K562 (cell line): ENCODE measurements around the gene BIN1. TPM values are rescaled to one million over a fixed set of nuclear protein-coding genes. Genes with fewer than 3 reads are reported as not detected.
A peak's percentile ranks its signal among the peaks of the same experiment; 100 is the strongest.

Experiments used
- ATAC-seq: fragments of 200-7000 bp; cut with Tn5 transposase; 3 replicates; pipeline ENCODE4 v1.9.1; 2020; ENCODE audit warnings: moderate library complexity
- BruUV-seq: library from RNA; stranded (reverse); fragments of 400-500 nt; replicated peaks from 2 replicates; lab custom pipeline; 2021; lab: Mats Ljungman, UMichigan
- CTCF ChIA-PET: fragments of 300-600 bp; formaldehyde crosslinking; extraction: SDS; loops from one replicate; lab custom pipeline; 2021; ENCODE audit warnings: low intra/inter-chr PET ratio; lab: Yijun Ruan, JAX
- POLR2A ChIA-PET: fragments of 300-600, 350-650 bp; sonication (Branson Sonifier 250); formaldehyde crosslinking; extraction: SDS; loops from one replicate; lab custom pipeline; 2021; ENCODE audit warnings: antibody characterized with exemption, inconsistent platforms; lab: Yijun Ruan, JAX
- DNase-seq, 4 experiments: peaks; one replicate each; pipeline versions ENCODE4 v3.0.0 to v3.0.0-alpha.2; 2011 to 2018; ENCODE audit warnings: low spot score in 3 of 4, mixed read lengths in 3 of 4; ENCODE audit errors: extremely low read depth in 1 of 4
- FAIRE-seq: peaks from 2 replicates; lab custom pipeline; 2011; peaks lifted over from hg19 to GRCh38; lab: Jason Lieb, UNC
- H2AFZ ChIP-seq: 2 replicates; pipeline ENCODE4 v1.6.0; 2011; ENCODE audit warnings: low read depth, low read length, control low read depth, inconsistent platforms
- H3K27ac ChIP-seq: fragments of 200-600 bp; 3 replicates; pipeline ENCODE4 v1.8.0; 2011; ENCODE audit warnings: low read depth, mild to moderate bottlenecking, control low read depth, inconsistent platforms, low read length, moderate library complexity, mixed read lengths; ENCODE audit errors: extremely low read depth
- H3K27me3 ChIP-seq, 2 experiments: fragments of 300-600 bp in 1 of 2; 2 replicates in 1 of 2; 3 replicates in 1 of 2; pipeline versions ENCODE4 v1.6.0 to v1.8.0; 2011; ENCODE audit warnings: inconsistent platforms in 2 of 2, low read length in 2 of 2, mild to moderate bottlenecking in 1 of 2, mixed read lengths in 1 of 2, moderate library complexity in 1 of 2; ENCODE audit not compliant: control insufficient read depth in 2 of 2, insufficient read depth in 2 of 2
- H3K36me3 ChIP-seq: fragments of 300-600 bp; 3 replicates; pipeline ENCODE4 v1.8.0; 2011; ENCODE audit warnings: mild to moderate bottlenecking, low read length, inconsistent platforms; ENCODE audit not compliant: control insufficient read depth, insufficient read depth
- H3K4me1 ChIP-seq, 2 experiments: fragments of 200-600 bp in 1 of 2; replicated peaks in 1 of 2; 2 replicates in 1 of 2; 3 replicates in 1 of 2; pipeline versions ENCODE4 v1.5.1 to v1.8.0; 2011; ENCODE audit warnings: inconsistent platforms in 2 of 2, low read length in 2 of 2, mild to moderate bottlenecking in 1 of 2, mixed read lengths in 1 of 2, moderate library complexity in 1 of 2; ENCODE audit not compliant: control insufficient read depth in 2 of 2, insufficient read depth in 2 of 2
- H3K4me2 ChIP-seq: 2 replicates; pipeline ENCODE4 v1.6.1; 2011; ENCODE audit warnings: low read length, control low read depth, inconsistent platforms, mixed read lengths; ENCODE audit not compliant: insufficient read depth
- H3K4me3 ChIP-seq: fragments of 200-600 bp; sonication (generic), shearing (Covaris generic); 2 replicates; pipeline ENCODE4 v1.5.1; 2016; ENCODE audit warnings: control low read depth, inconsistent platforms
- H3K79me2 ChIP-seq: fragments of 200-600 bp; 3 replicates; pipeline ENCODE4 v1.8.0; 2011; ENCODE audit warnings: low read length, inconsistent platforms; ENCODE audit not compliant: control insufficient read depth, insufficient read depth
- H3K9ac ChIP-seq, 2 experiments: 2 replicates each; pipeline versions ENCODE4 v1.6.0 to v1.6.1; 2011; ENCODE audit warnings: low read depth in 2 of 2, low read length in 2 of 2, control low read depth in 1 of 2, inconsistent platforms in 1 of 2, mild to moderate bottlenecking in 1 of 2, mixed read lengths in 1 of 2; ENCODE audit not compliant: insufficient read depth in 1 of 2
- H3K9me1 ChIP-seq: one replicate; pipeline ENCODE4 v1.6.0; 2011; ENCODE audit warnings: inconsistent platforms, mild to moderate bottlenecking, low read length, moderate library complexity; ENCODE audit not compliant: control insufficient read depth, insufficient read depth
- H3K9me3 ChIP-seq: replicated peaks from 2 replicates; pipeline ENCODE4 v1.5.1; 2011; ENCODE audit warnings: low read depth, low read length, inconsistent platforms; ENCODE audit not compliant: control insufficient read depth, insufficient read depth
- H4K20me1 ChIP-seq: replicated peaks from 2 replicates; pipeline ENCODE4 v1.6.1; 2011; ENCODE audit warnings: low read length, inconsistent platforms, mixed read lengths; ENCODE audit not compliant: control insufficient read depth, insufficient read depth
- DPF2 ChIP-seq: fragments of 450-650 bp; IDR thresholded peaks from 2 replicates; pipeline ENCODE4 v1.6.1; 2016
- ETV1 ChIP-seq: fragments of 450-650 bp; conservative IDR thresholded peaks from 2 replicates; pipeline ENCODE4 v1.6.1; 2016; ENCODE audit warnings: missing genetic modification characterization, control low read depth, low read depth, missing compliant biosample characterization
- ILK ChIP-seq: fragments of 450-650 bp; IDR thresholded peaks from 2 replicates; pipeline ENCODE4 v1.6.1; 2016; ENCODE audit warnings: missing genetic modification characterization, low read depth, mild to moderate bottlenecking, missing compliant biosample characterization, moderate library complexity, borderline replicate concordance
- NFE2L1 ChIP-seq: fragments of 450-650 bp; IDR thresholded peaks from 2 replicates; pipeline ENCODE4 v1.6.1; 2016; ENCODE audit warnings: missing genetic modification characterization, low read depth, mild to moderate bottlenecking, missing compliant biosample characterization, moderate library complexity, borderline replicate concordance
- PREB ChIP-seq: sonication (generic); formaldehyde crosslinking; IDR thresholded peaks from 2 replicates; pipeline ENCODE4 v1.8.1; 2023; ENCODE audit warnings: mild to moderate bottlenecking, missing genetic modification reagents
- SMAD3 ChIP-seq: fragments of 450-650 bp; formaldehyde crosslinking; conservative IDR thresholded peaks from 2 replicates; pipeline ENCODE4 v1.4.0; 2020; ENCODE audit warnings: mild to moderate bottlenecking
- STAT6 ChIP-seq: sonication (generic); formaldehyde crosslinking; IDR thresholded peaks from 2 replicates; pipeline ENCODE4 v1.8.1; 2023; ENCODE audit warnings: mild to moderate bottlenecking, missing genetic modification reagents
- TBL1XR1 ChIP-seq, 2 experiments: IDR thresholded peaks; 2 replicates each; pipeline ENCODE4 v1.6.1; 2012; ENCODE audit warnings: improper control_type of control experiment in 2 of 2, low read length in 2 of 2, mild to moderate bottlenecking in 1 of 2
- TCFL5 ChIP-seq: fragments of 250-450 bp; sonication (Bioruptor Pico); conservative IDR thresholded peaks from 2 replicates; pipeline ENCODE4 v1.6.1; 2021; ENCODE audit warnings: mild to moderate bottlenecking, moderate library complexity, matching md5 sums
- WHSC1 ChIP-seq: IDR thresholded peaks from one replicate; pipeline ENCODE4 v1.6.1; 2012; ENCODE audit warnings: low read length, control low read depth, inconsistent platforms
- ZNF253 ChIP-seq: fragments of 250-450 bp; sonication (Bioruptor Pico); conservative IDR thresholded peaks from 2 replicates; pipeline ENCODE4 v1.6.1; 2021; ENCODE audit warnings: mild to moderate bottlenecking
- WGBS: fragments of 100-300 bp; shearing (Covaris generic); methylation state at CpG from one replicate; pipeline ENCODE4 v1.1.6; 2016; ENCODE audit warnings: low coverage, mixed read lengths; ENCODE audit not compliant: insufficient coverage; ENCODE audit errors: missing lambda C conversion rate; 5-methylcytosine and 5-hydroxymethylcytosine counted together
- in situ Hi-C: fragments of 300-500 bp; cut with MboI; formaldehyde crosslinking; loops from 4 replicates; pipeline ENCODE4 v1.15.0; 2018; ENCODE audit warnings: inconsistent platforms, mixed read lengths
- intact Hi-C: fragments of 100-400 bp; cut with micrococcal nuclease; formaldehyde crosslinking; loops from 2 replicates; pipeline ENCODE4 v1.14.2; 2022
- polyA plus RNA-seq, 8 experiments: library from polyadenylated mRNA; depleted of rRNA in 4 of 8; stranded (reverse) in 5 of 8; unstranded in 3 of 8; fragments of >200 nt; fragmentation: Nextera tagmentation in 2 of 8; fragmentation: Illumina TruSeq in 1 of 8; extraction: Ambion mirVana in 2 of 8; extraction: Trizol in 1 of 8; gene quantifications; 2 replicates each; pipeline versions ENCODE4 v1.2.1 to v1.2.3, GENCODE V29; 2011 to 2014; ENCODE audit warnings: inconsistent platforms in 1 of 8, missing spikeins in 1 of 8
- total RNA-seq, 7 experiments: library from RNA; depleted of rRNA in 6 of 7; stranded (reverse); fragments of >200 nt in 6 of 7; fragmentation: Illumina TruSeq in 2 of 7; extraction: Trizol in 2 of 7; gene quantifications; 2 replicates each; pipeline versions ENCODE4 v1.2.1 to v1.2.3, GENCODE V29; 2011 to 2021; ENCODE audit warnings: low replicate concordance in 1 of 7

The BIN1 gene
- total and polyA plus RNA-seq, 9 of the 15 experiments (the other 6 are each of a cell fraction or from before 2014, with no cell fraction given) = 0.04 to 2.8 (median 0.79) TPM; not detected in 1

- DNase-seq (no peak), FAIRE-seq (no peak), ATAC-seq (no peak)
- Histone ChIP-seq H3K36me3 (no peaks in the 10 kb centered on the region), H3K9ac (peak overlapping the region in 1 of 2 experiments; percentile 52; a peak in 1 of 4 replicates), H3K27ac (no peak overlapping the region), H3K4me2 (no peak overlapping the region), H3K79me2 (no peaks in the 10 kb centered on the region), H3K9me3 (no peaks in the 10 kb centered on the region), H3K9me1 (no peaks in the 10 kb centered on the region), H3K4me3 (no peak overlapping the region), H3K27me3 (peaks cover 22 to 64% of the 10 kb centered on the region in 2 experiments), H4K20me1 (no peaks in the 10 kb centered on the region; the same call in 1 of the 2 replicates), H2AFZ (no peak overlapping the region), H3K4me1 (peaks cover 0 to 20% of the 10 kb centered on the region in 2 experiments; a peak in 2 of 5 replicates)
- TF ChIP-seq SMAD3 (no peak), PREB (CRISPR knock-in tag) (no peak), TCFL5 (CRISPR knock-in tag) (no peak), STAT6 (CRISPR knock-in tag) (no peak), WHSC1 (no peak), ILK (tag) (no peak), DPF2 (no peak), ZNF253 (CRISPR knock-in tag) (no peak), TBL1XR1 (IDR thresholded peaks at IDR 0.05; ENCODE audit: low read length in 2 of 2) (no peak), NFE2L1 (tag) (no peak), ETV1 (no peak)
- intact Hi-C loops = no loop called here
- ChIA-PET POLR2A (no interaction called here), CTCF (no interaction called here)
- BruUV-seq = no TSS peak
- in situ Hi-C loops = no loop called here
- WGBS = 52% methylated on average over 17 of the region's 17 CpGs
These were observed 657 bp upstream of the BIN1 start for GRCh38 chr2:127107622-127107999.
